GM19043 (cell line): ENCODE results near the gene ARMH4.

Experiments
- ATAC-seq: cut with Tn5 transposase; IDR thresholded peaks from one replicate; pipeline ENCODE4 v1.9.1; 2021; ENCODE audit warnings: low read depth; ENCODE audit not compliant: unreplicated experiment

The ARMH4 gene, protein sequence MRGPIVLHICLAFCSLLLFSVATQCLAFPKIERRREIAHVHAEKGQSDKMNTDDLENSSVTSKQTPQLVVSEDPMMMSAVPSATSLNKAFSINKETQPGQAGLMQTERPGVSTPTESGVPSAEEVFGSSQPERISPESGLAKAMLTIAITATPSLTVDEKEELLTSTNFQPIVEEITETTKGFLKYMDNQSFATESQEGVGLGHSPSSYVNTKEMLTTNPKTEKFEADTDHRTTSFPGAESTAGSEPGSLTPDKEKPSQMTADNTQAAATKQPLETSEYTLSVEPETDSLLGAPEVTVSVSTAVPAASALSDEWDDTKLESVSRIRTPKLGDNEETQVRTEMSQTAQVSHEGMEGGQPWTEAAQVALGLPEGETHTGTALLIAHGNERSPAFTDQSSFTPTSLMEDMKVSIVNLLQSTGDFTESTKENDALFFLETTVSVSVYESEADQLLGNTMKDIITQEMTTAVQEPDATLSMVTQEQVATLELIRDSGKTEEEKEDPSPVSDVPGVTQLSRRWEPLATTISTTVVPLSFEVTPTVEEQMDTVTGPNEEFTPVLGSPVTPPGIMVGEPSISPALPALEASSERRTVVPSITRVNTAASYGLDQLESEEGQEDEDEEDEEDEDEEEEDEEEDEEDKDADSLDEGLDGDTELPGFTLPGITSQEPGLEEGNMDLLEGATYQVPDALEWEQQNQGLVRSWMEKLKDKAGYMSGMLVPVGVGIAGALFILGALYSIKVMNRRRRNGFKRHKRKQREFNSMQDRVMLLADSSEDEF

DNA sequence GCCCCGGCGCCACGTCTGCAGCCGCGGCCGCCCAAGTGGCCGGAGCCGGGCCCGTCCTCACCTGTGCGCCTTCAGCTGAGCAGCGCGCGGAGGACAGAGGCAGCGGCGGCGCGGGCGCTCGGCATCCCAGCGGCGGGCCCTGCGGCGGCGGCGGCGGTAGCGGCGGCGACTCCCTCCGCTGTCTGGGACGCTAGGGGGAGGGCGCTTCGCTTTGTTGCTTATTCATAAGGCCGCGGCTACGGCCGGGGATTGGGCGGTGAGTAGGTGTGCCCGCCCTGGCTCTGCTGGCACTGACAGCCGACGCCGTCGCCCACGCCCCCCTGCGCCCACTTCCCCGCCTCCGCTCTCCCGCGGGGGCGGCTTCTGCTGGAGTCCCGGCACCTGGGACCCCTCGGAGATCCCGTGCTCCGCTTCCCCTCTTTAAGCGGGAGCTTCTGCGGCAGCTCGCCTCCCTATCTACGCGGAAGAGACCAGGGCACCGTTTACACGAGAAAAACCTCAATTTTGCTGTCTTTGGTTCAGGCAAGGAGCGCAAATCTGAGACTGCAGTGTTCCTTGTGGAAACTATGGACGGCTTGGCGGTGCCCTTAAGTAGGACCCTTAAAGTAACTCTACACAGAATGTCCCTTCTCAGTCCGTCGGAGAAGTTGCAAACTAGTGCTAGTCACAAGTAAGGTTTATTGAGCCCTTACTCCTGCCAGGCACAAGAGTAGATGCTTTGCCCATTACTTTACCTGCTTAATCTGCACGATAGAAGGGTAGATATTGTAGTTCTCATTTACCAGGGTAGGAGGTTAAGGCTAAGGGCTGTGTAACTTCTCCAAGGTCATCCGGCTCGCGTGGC, at the start of gene ARMH4:
TSS of gene ARMH4 (minus strand) at position 200 of the 844 bp plus-strand sequence. CDS start 12,855 bp downstream, outside the sequence.
- peak; percentile 94 for ATAC-seq

DNA sequence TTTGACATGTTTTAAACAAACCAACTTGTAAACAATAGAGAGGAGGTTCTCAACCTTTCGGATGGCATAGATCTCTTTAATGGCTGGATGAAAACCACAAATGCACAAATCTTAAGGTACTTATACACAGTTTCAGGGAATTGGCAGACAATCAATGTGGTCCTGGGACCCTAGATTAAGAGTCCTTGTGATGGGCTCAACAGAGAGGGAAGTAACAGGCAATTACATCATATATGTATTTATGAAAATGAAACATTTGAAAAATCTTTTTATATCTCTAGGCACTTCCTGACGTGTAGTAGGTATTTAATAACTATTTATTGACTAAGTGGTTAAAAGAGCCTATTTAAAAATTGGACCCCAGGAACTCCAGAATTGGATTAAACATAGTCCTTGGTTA, 48.8 kb upstream of the ARMH4 start:
- no peak for ATAC-seq

GRCh38 chr14:58200480-58200841, 48.4 kb upstream of the ARMH4 start:
- peak; percentile 2 for ATAC-seq

DNA sequence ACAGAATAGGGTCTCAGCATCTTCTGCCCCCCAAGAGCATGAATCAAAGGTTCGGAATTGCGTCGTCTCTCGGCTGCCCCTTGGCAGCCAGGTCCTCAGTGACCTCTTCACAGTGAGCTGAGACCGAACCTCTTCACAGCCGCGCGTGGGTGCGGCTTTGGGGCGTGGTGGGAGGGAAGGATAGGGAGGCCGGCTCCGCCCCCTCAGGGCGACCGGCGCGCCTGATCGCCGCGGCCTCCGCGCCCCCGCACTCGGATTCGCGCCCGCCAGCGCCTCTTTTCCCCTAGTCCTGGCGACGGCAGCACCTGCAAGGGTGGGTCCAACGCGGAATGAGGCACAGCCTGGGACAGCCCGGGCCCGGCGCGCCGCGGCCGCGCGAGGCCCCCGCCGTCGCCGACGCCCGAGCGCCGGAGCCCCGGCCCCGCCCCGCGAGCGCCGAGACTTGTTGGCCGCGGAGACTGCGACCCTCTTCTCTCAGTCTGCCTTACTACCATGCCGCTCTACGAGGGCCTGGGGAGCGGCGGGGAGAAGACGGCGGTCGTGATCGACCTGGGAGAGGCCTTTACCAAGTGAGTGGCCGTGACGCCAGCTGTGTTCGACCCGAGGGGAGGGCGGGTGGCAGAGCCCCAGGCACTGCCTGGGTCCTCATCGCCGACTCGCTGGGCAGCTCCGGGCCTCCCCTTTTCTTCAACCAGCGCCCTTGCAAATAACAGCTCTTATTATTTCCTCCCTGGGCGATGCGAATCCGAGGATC, 47.9 kb upstream of the ARMH4 start, which contains the start of gene ACTR10:
TSS of gene ACTR10 (plus strand) at position 424 of the 754 bp plus-strand sequence. CDS start at position 493, 69 bp downstream.
- peak; percentile 91 for ATAC-seq

DNA sequence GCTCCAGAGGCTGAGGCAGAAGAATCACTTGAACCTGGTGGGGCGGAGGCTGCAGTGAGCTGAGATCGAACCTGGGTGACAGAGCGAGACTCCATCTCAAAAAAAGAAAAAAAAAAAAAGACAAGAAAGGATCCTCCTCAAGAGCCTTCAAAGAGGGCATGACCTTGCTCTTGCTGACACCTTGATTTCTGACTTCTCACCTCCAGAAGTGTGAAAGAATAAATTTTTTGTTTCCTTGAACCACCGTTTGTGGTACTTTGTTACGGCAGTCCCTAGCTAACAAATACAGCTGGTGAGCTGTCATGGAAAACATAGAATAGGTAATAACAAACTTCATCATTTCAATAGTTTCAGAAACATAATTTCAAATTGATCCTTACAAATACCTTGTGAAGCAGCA, 46.1 kb upstream of the ARMH4 start:
- ATAC-seq: no peak

DNA sequence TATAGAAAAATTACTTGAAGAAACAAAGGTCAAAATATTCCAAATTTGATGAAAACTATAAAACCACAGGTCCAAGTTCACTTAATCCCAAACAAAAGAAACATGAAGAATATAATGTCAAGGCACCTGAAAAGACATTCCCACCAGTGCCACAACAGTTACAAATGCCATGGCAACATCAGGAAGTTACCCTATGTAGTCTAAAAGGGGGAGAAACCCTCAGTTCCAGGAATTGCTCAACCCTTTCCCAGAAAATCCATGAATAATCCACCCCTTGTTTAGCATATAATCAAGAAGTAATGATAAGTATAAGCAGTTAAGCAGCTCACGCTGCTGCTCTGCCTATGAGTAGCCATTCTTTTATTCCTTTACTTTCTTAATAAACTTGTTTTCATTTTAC, 44.2 kb upstream of the ARMH4 start:
- ATAC-seq: no peak

- ATAC-seq: no peak
These were observed 41.5 kb upstream of the ARMH4 start for GRCh38 chr14:58193542-58193941.

DNA sequence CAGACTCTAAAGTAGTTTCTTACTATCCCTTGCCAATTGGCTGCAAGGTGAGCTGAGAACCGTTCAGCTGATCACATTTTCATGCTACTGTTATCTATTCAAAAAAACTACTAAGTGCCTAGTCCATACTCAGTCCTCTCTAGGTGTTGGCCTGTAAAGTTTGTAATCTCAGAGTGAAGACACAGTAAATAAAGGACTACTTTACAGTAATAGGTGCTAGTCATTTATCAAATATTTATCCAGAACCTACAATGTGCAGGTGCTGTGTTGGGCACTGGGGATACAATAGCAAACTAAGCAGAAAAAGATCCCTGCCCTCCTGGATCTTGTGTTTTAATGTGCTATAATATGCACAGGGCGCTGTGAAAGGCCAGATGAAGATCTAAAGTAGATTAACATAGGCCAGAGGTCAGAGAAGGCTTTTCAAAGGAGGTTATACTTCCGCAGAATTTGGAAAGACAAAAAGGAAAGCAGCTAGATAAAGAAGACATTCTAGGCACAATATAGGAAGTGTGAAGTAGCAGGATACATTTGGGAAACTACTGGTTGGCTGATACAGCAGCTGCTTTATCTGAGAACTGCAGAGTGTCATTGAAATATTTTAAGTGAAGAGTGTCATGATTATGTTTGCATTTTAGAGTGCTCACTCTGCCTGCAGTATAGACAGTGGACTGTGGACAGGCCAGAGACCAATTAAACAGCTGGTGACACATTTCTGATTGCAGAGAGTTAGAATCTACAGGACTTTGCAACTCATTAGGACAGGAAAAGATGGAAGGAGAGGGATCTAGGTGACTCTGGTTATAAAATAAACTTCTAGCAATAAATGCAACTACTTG, 40.0 kb upstream of the ARMH4 start:
- ATAC-seq: no peak

DNA sequence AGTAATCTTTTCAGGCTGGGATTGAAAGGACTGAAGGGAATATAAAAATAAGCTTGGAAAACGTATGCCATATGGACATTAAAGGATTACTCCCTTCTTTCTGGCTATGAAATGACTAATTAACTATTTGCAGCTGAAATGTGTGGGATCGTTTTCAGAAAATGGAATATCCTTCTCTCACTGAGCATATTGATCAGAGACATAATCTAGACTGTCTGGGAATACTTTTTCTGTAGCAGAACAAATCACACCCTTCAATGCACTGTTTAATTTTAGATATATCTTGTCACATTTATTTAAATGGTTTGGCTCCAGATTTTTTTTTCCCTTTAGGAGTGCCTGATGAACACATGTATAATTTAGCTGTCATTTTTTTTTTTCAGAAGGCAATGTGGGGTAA, 37.2 kb upstream of the ARMH4 start:
- ATAC-seq: no peak

GRCh38 chr14:58177125-58177524, 25.1 kb upstream of the ARMH4 start:
- ATAC-seq: no peak

- peak; percentile 85 for ATAC-seq
These were observed 19.1 kb upstream of the ARMH4 start for GRCh38 chr14:58171090-58171489.

GRCh38 chr14:58167891-58168290, 15.9 kb upstream of the ARMH4 start:
- ATAC-seq: no peak

DNA sequence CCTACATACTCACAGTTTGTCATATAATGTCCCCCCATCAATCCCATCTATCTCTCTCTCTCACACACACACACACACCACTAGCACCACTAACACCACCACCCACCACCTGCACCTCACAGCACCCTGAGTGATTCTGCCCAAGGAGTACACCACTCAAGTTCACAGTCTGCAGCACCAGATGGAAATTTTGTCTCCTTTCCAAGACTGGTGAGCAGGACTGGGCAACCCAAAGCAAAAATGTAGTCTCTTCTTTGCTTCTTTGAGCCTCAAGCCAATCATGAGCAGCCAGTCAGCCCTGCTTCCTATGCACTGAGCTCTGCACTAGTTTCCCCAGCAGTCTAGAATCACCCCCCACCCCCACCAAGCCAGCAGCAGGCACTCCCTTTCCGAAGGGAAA, 15.0 kb upstream of the ARMH4 start:
- no peak for ATAC-seq

DNA sequence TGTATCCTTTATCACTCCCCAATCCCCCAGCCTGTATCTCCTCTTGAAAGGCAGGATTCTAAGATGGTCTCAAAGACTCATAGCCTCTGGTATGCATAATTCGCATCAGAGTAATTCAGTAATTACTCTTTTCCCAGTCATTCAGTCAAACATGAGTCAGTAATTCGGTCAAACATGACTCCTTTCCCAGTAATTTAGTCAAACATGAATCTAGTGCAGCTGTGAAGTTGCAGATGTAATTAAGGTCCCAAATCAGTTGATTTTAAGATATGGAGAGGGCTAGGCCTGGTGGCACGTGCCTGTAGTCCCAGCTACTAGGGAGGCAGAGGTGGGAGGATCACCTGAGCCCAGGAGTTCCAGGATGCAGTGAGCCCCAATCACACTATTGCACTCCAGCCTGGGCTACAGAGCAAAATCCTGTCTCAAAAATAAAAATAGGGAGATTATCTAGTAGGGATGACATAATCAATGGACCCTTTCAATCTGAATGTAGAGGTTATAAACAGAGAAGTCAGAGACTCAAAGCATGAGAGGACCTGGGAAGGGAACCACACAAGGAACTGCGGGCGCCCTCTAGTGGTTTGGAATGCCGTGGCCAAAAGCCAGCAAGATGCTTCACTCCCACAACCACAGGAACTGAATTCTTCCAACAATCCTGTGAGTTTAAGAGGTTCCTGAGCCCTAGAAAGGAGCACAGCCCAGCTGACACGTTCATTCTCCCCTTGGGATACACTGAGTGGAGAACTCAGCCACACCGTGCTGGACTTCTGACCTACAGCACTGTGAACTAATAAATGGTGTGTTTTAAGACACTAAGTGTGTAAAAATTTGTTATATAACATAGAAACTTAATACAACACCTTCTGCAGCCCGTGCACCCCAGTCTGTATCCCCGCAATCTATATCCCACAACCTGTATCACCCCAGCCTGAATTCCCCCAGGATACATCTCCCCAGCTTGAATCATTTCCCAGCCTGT, 14.3 kb upstream of the ARMH4 start:
- ATAC-seq: peak; percentile 46

- ATAC-seq: no peak
These were observed 8.5 kb upstream of the ARMH4 start for GRCh38 chr14:58160561-58160960.

DNA sequence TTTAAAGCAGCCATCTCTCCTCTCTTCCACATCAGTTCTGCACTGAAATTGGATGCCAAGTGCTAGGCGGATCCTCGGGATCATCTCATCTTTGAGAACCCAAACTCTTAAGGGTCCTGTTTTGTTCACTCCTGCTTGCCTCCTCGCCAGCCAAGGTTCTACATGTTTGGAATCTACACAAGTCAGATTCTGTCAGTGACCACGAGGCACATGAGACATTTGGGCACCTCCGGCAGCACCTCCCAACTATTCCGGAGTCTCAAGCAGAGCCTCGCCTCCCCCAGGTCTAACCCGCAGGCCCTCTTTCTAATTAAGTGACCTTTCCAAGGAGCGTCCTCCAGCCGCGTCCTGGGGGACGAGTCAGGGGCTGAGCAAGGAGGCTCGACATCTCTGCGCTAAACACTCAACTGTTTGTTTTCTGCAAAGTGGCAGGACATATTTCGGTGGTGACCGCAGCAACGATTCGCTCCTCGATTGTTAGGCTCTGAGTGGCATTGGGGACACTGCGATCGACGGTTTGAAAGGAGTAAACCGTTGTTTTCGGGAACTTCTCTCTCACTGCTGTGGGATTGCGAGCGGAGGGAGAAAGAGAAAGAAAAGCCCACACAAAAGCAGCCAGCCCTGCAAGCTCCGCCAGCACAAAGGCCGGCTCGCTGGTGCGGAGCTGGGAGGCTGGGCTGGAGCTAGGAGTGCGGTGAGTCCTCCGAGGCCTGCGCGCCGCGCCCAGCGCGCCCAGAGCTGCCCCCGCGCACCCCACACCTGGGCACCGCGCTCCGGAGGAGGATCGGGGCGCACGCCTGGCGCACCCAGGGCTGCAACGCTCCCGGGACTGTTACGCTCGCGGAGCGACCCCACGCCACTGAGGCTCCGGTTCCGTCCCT, 640 bp downstream of the ARMH4 start:
- ATAC-seq: peak; percentile 27

DNA sequence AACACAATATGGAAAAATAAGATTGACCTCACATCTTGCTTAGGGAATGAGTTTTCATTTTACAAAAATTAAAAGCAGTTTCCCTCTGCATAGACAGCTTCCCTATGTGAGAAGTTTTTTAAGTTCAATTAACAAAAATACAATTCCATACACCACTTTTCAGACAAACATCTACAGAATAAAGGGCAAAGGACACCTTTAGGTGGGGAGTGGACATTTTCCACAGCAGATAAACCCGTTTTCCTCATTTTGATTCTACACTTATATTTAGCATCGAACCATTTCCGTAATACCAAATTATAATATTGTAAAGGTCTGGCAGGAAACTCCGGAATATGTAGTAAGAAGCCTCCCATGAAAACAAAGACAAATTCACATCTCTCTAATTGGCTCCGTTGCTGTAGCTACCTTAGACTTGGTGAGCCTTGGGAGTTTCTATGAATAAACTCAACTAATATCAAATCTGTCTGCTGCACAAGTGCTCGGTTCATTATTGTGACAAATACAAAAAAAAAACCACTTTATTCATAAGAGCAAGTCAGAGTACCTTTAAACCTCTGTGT, 1.7 kb downstream of the ARMH4 start:
- no peak for ATAC-seq
